H1 (cell line): ENCODE measurements around the gene CKB. TPM values are rescaled to one million over a fixed set of nuclear protein-coding genes. Genes with fewer than 3 reads are reported as not detected.
A peak's percentile ranks its signal among the peaks of the same experiment; 100 is the strongest.

Source experiments
- CTCF ChIA-PET: fragments of 300-600 bp; sonication (Branson Sonifier 250); formaldehyde crosslinking; loops from one replicate; lab custom pipeline; 2021; ENCODE audit not compliant: partially characterized antibody; lab: Charles Lee
- POLR2A ChIA-PET: fragments of 300-600 bp; sonication (Branson Sonifier 250); formaldehyde crosslinking; loops from one replicate; lab custom pipeline; 2021; ENCODE audit warnings: inconsistent platforms; ENCODE audit not compliant: partially characterized antibody; lab: Charles Lee
- DNase-seq, 2 experiments: peaks; one replicate each; pipeline versions ENCODE4 v3.0.0 to v3.0.0-alpha.2; 2010 to 2022; ENCODE audit warnings: low spot score in 2 of 2, low read depth in 1 of 2, mixed read lengths in 1 of 2
- FAIRE-seq: peaks from 2 replicates; lab custom pipeline; 2011; peaks lifted over from hg19 to GRCh38; lab: Jason Lieb, UNC
- H2AFZ ChIP-seq: 2 replicates; pipeline ENCODE4 v1.8.1; 2012; ENCODE audit warnings: low read length, inconsistent platforms
- H2AK5ac ChIP-seq: 2 replicates; pipeline ENCODE4 v1.6.1; 2013; ENCODE audit warnings: low read depth, low read length
- H2BK120ac ChIP-seq: replicated peaks from 2 replicates; pipeline ENCODE3; 2013; ENCODE audit warnings: low read depth, low read length, inconsistent platforms
- H2BK12ac ChIP-seq: 2 replicates; pipeline ENCODE4 v1.6.1; 2013; ENCODE audit warnings: low read depth, low read length
- H2BK15ac ChIP-seq: 2 replicates; pipeline ENCODE4 v1.6.1; 2013; ENCODE audit warnings: low read length
- H2BK20ac ChIP-seq: 2 replicates; pipeline ENCODE4 v1.6.1; 2013; ENCODE audit warnings: low read length
- H2BK5ac ChIP-seq: 2 replicates; pipeline ENCODE4 v1.6.1; 2013; ENCODE audit warnings: low read depth, low read length
- H3K14ac ChIP-seq: 2 replicates; pipeline ENCODE4 v1.6.1; 2013; ENCODE audit warnings: inconsistent platforms; ENCODE audit not compliant: insufficient read length
- H3K18ac ChIP-seq: 2 replicates; pipeline ENCODE4 v1.6.1; 2013; ENCODE audit warnings: low read length; ENCODE audit errors: extremely low read depth
- H3K23ac ChIP-seq: 2 replicates; pipeline ENCODE4 v1.6.1; 2013; ENCODE audit warnings: inconsistent platforms; ENCODE audit not compliant: insufficient read length
- H3K23me2 ChIP-seq: 2 replicates; pipeline ENCODE4 v1.6.1; 2013; ENCODE audit warnings: low read depth, low read length
- H3K27ac ChIP-seq: 2 replicates; pipeline ENCODE4 v1.6.1; 2011; ENCODE audit warnings: low read depth, low read length, inconsistent platforms
- H3K27me3 ChIP-seq, 4 experiments: replicated peaks in 1 of 4; 1 replicate in 1 of 4; 2 replicates in 3 of 4; pipeline versions ENCODE4 v1.6.1 to v1.8.1; 2011 to 2013; ENCODE audit warnings: low read length in 3 of 4, mild to moderate bottlenecking in 3 of 4, inconsistent platforms in 2 of 4, mixed read lengths in 2 of 4, moderate library complexity in 1 of 4; ENCODE audit not compliant: control insufficient read depth in 3 of 4, insufficient read depth in 3 of 4; ENCODE audit errors: extremely low read depth in 1 of 4
- H3K36me3 ChIP-seq, 4 experiments: 2 replicates each; pipeline versions ENCODE4 v1.6.1 to v1.8.1; 2011 to 2013; ENCODE audit warnings: mild to moderate bottlenecking in 4 of 4, low read length in 3 of 4, moderate library complexity in 2 of 4, control low read depth in 1 of 4, inconsistent platforms in 1 of 4; ENCODE audit not compliant: insufficient read depth in 4 of 4, control insufficient read depth in 2 of 4
- H3K4ac ChIP-seq: replicated peaks from 2 replicates; pipeline ENCODE3; 2013; ENCODE audit warnings: low read length, low read depth, mixed read lengths, inconsistent platforms; ENCODE audit not compliant: insufficient read length
- H3K4me1 ChIP-seq, 4 experiments: replicated peaks in 1 of 4; 1 replicate in 1 of 4; 2 replicates in 3 of 4; pipeline versions ENCODE4 v1.6.1 to v1.8.1; 2011 to 2013; ENCODE audit warnings: low read length in 3 of 4, inconsistent platforms in 2 of 4, mixed read lengths in 1 of 4; ENCODE audit not compliant: insufficient read depth in 4 of 4, control insufficient read depth in 3 of 4
- H3K4me2 ChIP-seq, 2 experiments: 2 replicates each; pipeline versions ENCODE4 v1.6.1 to v1.8.1; 2011 to 2013; ENCODE audit warnings: low read depth in 2 of 2, low read length in 2 of 2, control low read depth in 1 of 2, inconsistent platforms in 1 of 2, mild to moderate bottlenecking in 1 of 2; ENCODE audit not compliant: insufficient read depth in 1 of 2
- H3K4me3 ChIP-seq, 4 experiments: fragments of 200-600, 300-600 bp in 1 of 4; sonication (generic), shearing (Covaris generic), sonication (Bioruptor Twin) in 1 of 4; 2 replicates each; pipeline versions ENCODE4 v1.5.1 to v1.8.1; 2011 to 2016; ENCODE audit warnings: low read length in 4 of 4, low read depth in 3 of 4, control low read depth in 2 of 4, inconsistent platforms in 2 of 4, mild to moderate bottlenecking in 2 of 4, mixed read lengths in 1 of 4, moderate library complexity in 1 of 4; ENCODE audit not compliant: insufficient read depth in 2 of 4; ENCODE audit errors: extremely low read depth in 1 of 4
- H3K56ac ChIP-seq: replicated peaks from 2 replicates; pipeline ENCODE3; 2013; ENCODE audit warnings: low read depth, mild to moderate bottlenecking, mixed read lengths, low read length, inconsistent platforms; ENCODE audit not compliant: insufficient read length
- H3K79me1 ChIP-seq: 2 replicates; pipeline ENCODE4 v1.6.1; 2013; ENCODE audit warnings: low read depth, low read length, control low read depth
- H3K79me2 ChIP-seq, 2 experiments: 2 replicates each; pipeline versions ENCODE4 v1.6.1 to v1.8.1; 2012 to 2013; ENCODE audit warnings: low read length in 2 of 2, mild to moderate bottlenecking in 2 of 2, inconsistent platforms in 1 of 2; ENCODE audit not compliant: insufficient read depth in 2 of 2, control insufficient read depth in 1 of 2
- H3K9ac ChIP-seq, 4 experiments: replicated peaks in 1 of 4; 1 replicate in 1 of 4; 2 replicates in 3 of 4; pipeline versions ENCODE4 v1.6.1 to v1.8.1; 2011 to 2013; ENCODE audit warnings: low read depth in 3 of 4, low read length in 3 of 4, control low read depth in 2 of 4, mild to moderate bottlenecking in 2 of 4, moderate library complexity in 2 of 4, inconsistent platforms in 1 of 4; ENCODE audit errors: extremely low read depth in 1 of 4
- H3K9me3 ChIP-seq, 2 experiments: 2 replicates each; pipeline versions ENCODE4 v1.6.1 to v1.8.1; 2012 to 2013; ENCODE audit warnings: mild to moderate bottlenecking in 2 of 2, moderate library complexity in 2 of 2, control low read depth in 1 of 2, inconsistent platforms in 1 of 2, low read depth in 1 of 2, low read length in 1 of 2, mixed read lengths in 1 of 2; ENCODE audit not compliant: insufficient read depth in 2 of 2
- H4K20me1 ChIP-seq, 2 experiments: replicated peaks in 1 of 2; 2 replicates each; pipeline versions ENCODE3 to v1.8.1; 2011 to 2013; ENCODE audit warnings: inconsistent platforms in 2 of 2, low read length in 2 of 2, mild to moderate bottlenecking in 1 of 2; ENCODE audit not compliant: insufficient read depth in 2 of 2, control insufficient read depth in 1 of 2
- H4K5ac ChIP-seq: 2 replicates; pipeline ENCODE4 v1.6.1; 2013; ENCODE audit warnings: low read length, low read depth, mixed read lengths, inconsistent platforms; ENCODE audit not compliant: insufficient read length
- H4K8ac ChIP-seq: 2 replicates; pipeline ENCODE4 v1.8.0; 2013; ENCODE audit warnings: mild to moderate bottlenecking, moderate library complexity, low read length, inconsistent platforms; ENCODE audit not compliant: insufficient read depth; ENCODE audit errors: extremely low read depth
- H4K91ac ChIP-seq: replicated peaks from 2 replicates; pipeline ENCODE3; 2013; ENCODE audit warnings: low read length, mixed read lengths, inconsistent platforms; ENCODE audit not compliant: insufficient read length
- CHD1 ChIP-seq: IDR thresholded peaks from 2 replicates; pipeline ENCODE4 v1.6.1; 2012; ENCODE audit warnings: low read depth, low read length, improper control_type of control experiment
- CTCF ChIP-seq, 3 experiments: IDR thresholded peaks; 1 replicate in 2 of 3; 2 replicates in 1 of 3; pipeline versions ENCODE4 v1.5.1 to v1.6.1; 2011; ENCODE audit warnings: low read length in 3 of 3, mild to moderate bottlenecking in 3 of 3, inconsistent platforms in 2 of 3, low read depth in 1 of 3, moderate library complexity in 1 of 3; ENCODE audit not compliant: insufficient read depth in 1 of 3; ENCODE audit errors: control extremely low read depth in 1 of 3
- EZH2 ChIP-seq: fragments of 200-600 bp; sonication (generic); IDR thresholded peaks from 2 replicates; pipeline ENCODE4 v1.7.1; 2012; ENCODE audit warnings: low read depth, mild to moderate bottlenecking, moderate library complexity, low read length, inconsistent platforms; ENCODE audit not compliant: severe bottlenecking
- FOSL1 ChIP-seq: IDR thresholded peaks from 2 replicates; pipeline ENCODE4 v1.6.1; 2011; ENCODE audit warnings: mild to moderate bottlenecking, low read depth, low read length, moderate library complexity; ENCODE audit not compliant: insufficient read depth
- HDAC6 ChIP-seq: IDR thresholded peaks from one replicate; pipeline ENCODE4 v1.7.1; 2012; ENCODE audit warnings: low read depth, mild to moderate bottlenecking, inconsistent platforms, low read length, moderate library complexity
- JUN ChIP-seq: IDR thresholded peaks from 2 replicates; pipeline ENCODE4 v1.6.1; 2011; ENCODE audit warnings: low read depth, mild to moderate bottlenecking, improper control_type of control experiment, low read length
- JUND ChIP-seq: IDR thresholded peaks from 2 replicates; pipeline ENCODE4 v1.6.1; 2011; ENCODE audit warnings: mild to moderate bottlenecking, improper control_type of control experiment, low read length
- RAD21 ChIP-seq, 2 experiments: IDR thresholded peaks in 1 of 2; conservative IDR thresholded peaks in 1 of 2; 2 replicates each; pipeline ENCODE4 v1.6.1; 2011; ENCODE audit warnings: low read depth in 2 of 2, low read length in 2 of 2, improper control_type of control experiment in 1 of 2, inconsistent platforms in 1 of 2, mild to moderate bottlenecking in 1 of 2, moderate library complexity in 1 of 2
- WGBS, 2 experiments: shearing (Covaris generic) in 1 of 2; methylation state at CpG; one replicate each; pipeline versions ENCODE4 v1.1.6 to v1.1.7; 2013 to 2015; ENCODE audit warnings: low lambda C conversion rate in 2 of 2, mixed read lengths in 2 of 2, inconsistent platforms in 1 of 2, low coverage in 1 of 2, missing lambda C conversion rate in 1 of 2; ENCODE audit not compliant: insufficient replicate concordance in 2 of 2, insufficient coverage in 1 of 2, insufficient read length in 1 of 2; ENCODE audit errors: extremely low coverage in 1 of 2, missing lambda C conversion rate in 1 of 2; 5-methylcytosine and 5-hydroxymethylcytosine counted together
- polyA plus RNA-seq, 7 experiments: library from polyadenylated mRNA; depleted of rRNA in 3 of 7; stranded (reverse) in 5 of 7; unstranded in 2 of 7; fragments of >200 nt in 5 of 7; fragments of 200-250 nt in 2 of 7; gene quantifications; 1 replicate in 5 of 7; 2 replicates in 1 of 7; 4 replicates in 1 of 7; pipeline versions ENCODE4 v1.2.1 to v1.2.3, GENCODE V29; 2011 to 2013; ENCODE audit warnings: missing spikeins in 2 of 7, mixed read lengths in 2 of 7
- total RNA-seq: library from RNA; stranded (reverse); fragmentation: NEBNext Ultra II Directional; extraction: Animal tissue kit (Norgen Biotek cat#: 25700); gene quantifications from 2 replicates; pipeline ENCODE4 v1.2.1, GENCODE V29; 2021

CKB gene
- total and polyA plus RNA-seq, 2 of the 8 experiments (the other 6 are each of a cell fraction or from before 2014, with no cell fraction given): 538 to 950 TPM

- H4K20me1 ChIP-seq: peaks cover 0 to 3% of the 10 kb centered on the region in 2 experiments
- H3K4me3 ChIP-seq: no peak overlapping the region
- no peak for DNase-seq
- ChIA-PET POLR2A (interaction anchor here (0.6 to 29.8 kb wide), 7 partner anchors 10 to 160 kb away, joined by 3 to 844 read pairs (median 5); partner anchors contain the start of genes BAG5, CKB and COA8), CTCF (interaction anchor here (0.9 to 28.8 kb wide), 6 partner anchors 9 to 43 kb away, joined by 4 to 921 read pairs (median 6); partner anchors contain the start of genes CKB and TRMT61A)
- no peak overlapping the region for H2AFZ ChIP-seq
- no peak overlapping the region for H2BK120ac ChIP-seq
- no peak overlapping the region for H4K91ac ChIP-seq
- no peak overlapping the region for H3K56ac ChIP-seq
- no peaks in the 10 kb centered on the region for H3K9me3 ChIP-seq
- no peak overlapping the region for H2BK15ac ChIP-seq
- H3K23ac ChIP-seq: no peak overlapping the region
- H3K4ac ChIP-seq: no peak overlapping the region
- no peaks in the 10 kb centered on the region for H3K36me3 ChIP-seq
- peaks cover 0 to 6% of the 10 kb centered on the region in 2 experiments; a peak in 2 of 4 replicates for H3K79me2 ChIP-seq
- no peaks in the 10 kb centered on the region for H3K27me3 ChIP-seq
- no peak overlapping the region for H4K5ac ChIP-seq
- H2BK5ac ChIP-seq: peak overlapping the region; percentile 66
- peak overlapping the region; percentile 54; the same call in 1 of the 2 replicates for H4K8ac ChIP-seq
- no peaks in the 10 kb centered on the region for H3K4me1 ChIP-seq
- H3K23me2 ChIP-seq: no peaks in the 10 kb centered on the region
- H2BK20ac ChIP-seq: no peak overlapping the region
- no peak overlapping the region for H2AK5ac ChIP-seq
- no peak for FAIRE-seq
- no peak overlapping the region for H3K27ac ChIP-seq
- 0 out of 2 replicates have a peak, but pooled peaks cover 1% of the 10 kb centered on the region for H3K79me1 ChIP-seq
- no peak overlapping the region for H3K4me2 ChIP-seq
- no peak overlapping the region for H3K18ac ChIP-seq
- 91% methylated on average over 18 of the region's 18 CpGs; no CpG with 5 or more reads in 1 of the 2 experiments for WGBS, 2 experiments
- no peak overlapping the region for H3K14ac ChIP-seq
- peak overlapping the region; percentile 50; the same call in 1 of the 2 replicates for H2BK12ac ChIP-seq
- H3K9ac ChIP-seq: no peak overlapping the region
- no peak for TF ChIP-seq JUN
- TF ChIP-seq JUND: no peak
- no peak for TF ChIP-seq FOSL1
- no peak for TF ChIP-seq EZH2
- TF ChIP-seq CHD1: no peak
- TF ChIP-seq RAD21 (IDR thresholded peaks at IDR 0.05 in 1 of 2, conservative IDR thresholded peaks at IDR 0.05 in 1 of 2; ENCODE audit: low read depth in 2 of 2, low read length in 2 of 2): no peak
- TF ChIP-seq CTCF (IDR thresholded peaks at IDR 0.05; ENCODE audit: control extremely low read depth in 1 of 3, insufficient read depth in 1 of 3, low read depth in 1 of 3, low read length in 3 of 3): no peak
- TF ChIP-seq HDAC6: no peak
These were observed 29.6 kb upstream of the CKB start for GRCh38 chr14:103552011-103552845.
